Airway epithelial cell (primary cell): Measurements from ENCODE around the gene MLF1. TPM values are rescaled to one million over a fixed set of nuclear protein-coding genes. Genes with fewer than 3 reads are reported as not detected.

ENCODE experiments used
- total RNA-seq: library from RNA; depleted of rRNA; stranded (reverse); fragments of >200 nt; gene quantifications from 2 replicates; pipeline ENCODE4 v1.2.3, GENCODE V29; 2015

The MLF1 gene, protein sequence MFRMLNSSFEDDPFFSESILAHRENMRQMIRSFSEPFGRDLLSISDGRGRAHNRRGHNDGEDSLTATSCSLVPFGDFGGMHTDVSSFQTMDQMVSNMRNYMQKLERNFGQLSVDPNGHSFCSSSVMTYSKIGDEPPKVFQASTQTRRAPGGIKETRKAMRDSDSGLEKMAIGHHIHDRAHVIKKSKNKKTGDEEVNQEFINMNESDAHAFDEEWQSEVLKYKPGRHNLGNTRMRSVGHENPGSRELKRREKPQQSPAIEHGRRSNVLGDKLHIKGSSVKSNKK
- total RNA-seq: 8.5 and 9.7 TPM in 2 replicates

DNA sequence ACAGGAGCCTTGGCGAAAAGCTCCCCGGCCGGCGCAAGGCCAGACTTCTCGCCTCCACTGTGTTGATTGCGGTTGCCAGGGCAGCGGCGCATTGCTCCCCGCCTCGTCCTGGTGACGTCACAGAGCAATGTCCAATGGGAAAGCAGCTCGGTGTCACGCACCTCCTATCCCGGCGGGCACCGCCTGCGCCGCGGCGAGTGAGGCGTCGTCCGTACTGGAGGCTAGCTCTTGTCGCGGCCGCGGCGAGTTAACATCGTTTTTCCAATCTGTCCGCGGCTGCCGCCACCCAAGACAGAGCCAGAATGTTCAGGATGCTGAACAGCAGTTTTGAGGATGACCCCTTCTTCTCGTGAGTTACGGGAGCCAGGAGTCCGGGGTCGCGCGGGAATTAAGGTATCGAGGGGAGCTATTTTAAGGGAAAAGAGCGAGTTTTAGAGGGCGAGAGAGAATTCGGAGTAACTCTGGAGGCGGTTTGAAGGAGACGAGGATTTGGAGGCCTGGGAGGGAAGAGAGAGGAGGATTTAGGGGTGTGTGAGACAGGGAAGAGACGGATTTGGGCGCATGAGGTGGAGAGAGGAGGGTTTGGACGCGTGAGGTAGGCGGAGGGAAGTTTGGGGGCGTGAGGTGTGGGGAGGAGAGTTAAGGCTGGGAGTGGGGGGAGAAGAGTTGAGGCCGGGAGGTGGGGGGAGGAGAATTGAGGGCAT lies at the start of gene MLF1:
TSS of gene MLF1 (plus strand) at position 196 of the 704 bp plus-strand sequence. CDS start at position 303, 107 bp downstream.

GRCh38 chr3:158644345-158644908 lies 73.4 kb downstream of the MLF1 start, which contains the start of gene GFM1:
Gene GFM1, plus strand, starts transcription at chr3:158644527. Its CDS starts 108 bp downstream, at chr3:158644635.

Other genes with a start within 250 kb of the MLF1 start
- 29.6 and 35.8 TPM in 2 replicates for gene GFM1, start 73.3 kb downstream of the MLF1 start, total RNA-seq
- gene LXN, start 101.5 kb downstream of the MLF1 start, total RNA-seq: 3.6 and 5.1 TPM in 2 replicates
- gene RARRES1, start 161.3 kb downstream of the MLF1 start, total RNA-seq: 2.1 TPM in 1 of 2 replicates, not detected in the other
- 29.2 and 40.1 TPM in 2 replicates for gene MFSD1, start 230.9 kb downstream of the MLF1 start, total RNA-seq